SH-SY5Y (cell line): ENCODE data around the gene GORASP1.

Experiments used
- GATA2 ChIP-seq: IDR thresholded peaks from 2 replicates; pipeline ENCODE4 v1.6.1; 2011; ENCODE audit warnings: mild to moderate bottlenecking, low read depth, low read length
- GATA3 ChIP-seq: IDR thresholded peaks from 2 replicates; pipeline ENCODE4 v1.6.1; 2011; ENCODE audit warnings: low read depth, mild to moderate bottlenecking, low read length, moderate library complexity

GRCh38 chr3:39144748-39145380 is 37.4 kb upstream of the GORASP1 start:
- TF ChIP-seq GATA2 (no peak), GATA3 (no peak)
